WERI-Rb-1 (cell line): ENCODE results near the gene IRF2BP1.

Source experiments
- DNase-seq: peaks from one replicate; pipeline ENCODE4 v3.0.0-alpha.2; 2020
- H3K27ac ChIP-seq: fragments of 250-450 bp; sonication (Bioruptor Pico); 2 replicates; pipeline ENCODE4 v1.5.1; 2020; ENCODE audit warnings: mild to moderate bottlenecking, moderate library complexity
- H3K27me3 ChIP-seq: fragments of 250-450 bp; sonication (Bioruptor Pico); 2 replicates; pipeline ENCODE4 v1.5.1; 2021; ENCODE audit warnings: mild to moderate bottlenecking, low read depth, moderate library complexity; ENCODE audit not compliant: insufficient read depth, severe bottlenecking
- H3K36me3 ChIP-seq: fragments of 250-450 bp; sonication (Bioruptor Pico); 2 replicates; pipeline ENCODE4 v1.5.1; 2020; ENCODE audit warnings: mild to moderate bottlenecking, moderate library complexity
- H3K4me3 ChIP-seq: 2 replicates; pipeline ENCODE4 v1.5.1; 2011; ENCODE audit warnings: low read depth, mild to moderate bottlenecking, control low read depth, low read length
- H3K9me3 ChIP-seq: fragments of 250-450 bp; sonication (Bioruptor Pico); 2 replicates; pipeline ENCODE4 v1.5.1; 2021; ENCODE audit warnings: mild to moderate bottlenecking, moderate library complexity; ENCODE audit not compliant: severe bottlenecking
- CTCF ChIP-seq: IDR thresholded peaks from 2 replicates; pipeline ENCODE4 v1.5.1; 2011; ENCODE audit warnings: low read depth, mild to moderate bottlenecking, control low read depth, inconsistent platforms, low read length

The IRF2BP1 gene

GRCh38 chr19:45885556-45886426 is at the start of gene IRF2BP1:
Gene IRF2BP1 (minus strand): TSS chr19:45886141. CDS start chr19:45885774, 367 bp downstream.
- H3K27ac ChIP-seq: peak within 1 kb of the TSS; percentile 88

GRCh38 chr19:45935267-45935666 is 49.3 kb upstream of the IRF2BP1 start:
- no peak for DNase-seq
- Histone ChIP-seq H3K27me3 (no peaks in the 10 kb centered on the region), H3K27ac (no peak overlapping the region), H3K9me3 (no peaks in the 10 kb centered on the region), H3K36me3 (no peaks in the 10 kb centered on the region), H3K4me3 (no peak overlapping the region)
- no peak for TF ChIP-seq CTCF

More at GRCh38 chr19:45885556-45886426, at the start of gene IRF2BP1:
- H3K36me3 ChIP-seq: peaks cover 17% of the 10 kb centered on the region
- H3K27me3 ChIP-seq: no peaks in the 10 kb centered on the region
- peak; percentile 91 for DNase-seq
- no peak for TF ChIP-seq CTCF
- H3K4me3 ChIP-seq: peak within 1 kb of the TSS; percentile 77
- H3K9me3 ChIP-seq: no peaks in the 10 kb centered on the region

GRCh38 chr19:45934551-45935230 is 48.8 kb upstream of the IRF2BP1 start:
- no peak for DNase-seq

GRCh38 chr19:45933759-45934158 is 47.8 kb upstream of the IRF2BP1 start:
- no peaks in the 10 kb centered on the region for H3K36me3 ChIP-seq
- H3K9me3 ChIP-seq: no peaks in the 10 kb centered on the region
- no peaks in the 10 kb centered on the region for H3K27me3 ChIP-seq
- H3K4me3 ChIP-seq: no peak overlapping the region
- DNase-seq: no peak
- no peak overlapping the region for H3K27ac ChIP-seq
- no peak for TF ChIP-seq CTCF

More at GRCh38 chr19:45934551-45935230, 48.8 kb upstream of the IRF2BP1 start:
- TF ChIP-seq CTCF: no peak
- Histone ChIP-seq H3K4me3 (no peak overlapping the region), H3K9me3 (no peaks in the 10 kb centered on the region), H3K36me3 (no peaks in the 10 kb centered on the region), H3K27me3 (no peaks in the 10 kb centered on the region), H3K27ac (no peak overlapping the region)

- Histone ChIP-seq H3K4me3 (no peak overlapping the region), H3K27ac (no peak overlapping the region), H3K36me3 (no peaks in the 10 kb centered on the region), H3K9me3 (no peaks in the 10 kb centered on the region), H3K27me3 (no peaks in the 10 kb centered on the region)
- no peak for DNase-seq
- TF ChIP-seq CTCF: 0 out of 2 replicates have a peak, but pooled peaks have one; percentile 1
Measured at GRCh38 chr19:45931055-45931454, 45.1 kb upstream of the IRF2BP1 start.
